MCF 10A (cell line): ENCODE results near the gene CHD9. TPM values are rescaled to one million over a fixed set of nuclear protein-coding genes. Genes with fewer than 3 reads are reported as not detected.

Source experiments
- BruUV-seq: library from RNA; stranded (reverse); fragments of 400-500 nt; replicated peaks from 2 replicates; lab custom pipeline; 2021; lab: Mats Ljungman, UMichigan
- CTCF ChIA-PET: fragments of 300-600 bp; sonication (Branson Sonifier 250); formaldehyde crosslinking; extraction: SDS; loops from one replicate; lab custom pipeline; 2021; ENCODE audit warnings: antibody characterized with exemption, inconsistent platforms; lab: Yijun Ruan, JAX
- POLR2A ChIA-PET: fragments of 300-600, 350-650 bp; sonication (Branson Sonifier 250); formaldehyde crosslinking; extraction: SDS; loops from one replicate; lab custom pipeline; 2020; ENCODE audit warnings: antibody characterized with exemption, inconsistent platforms; lab: Yijun Ruan, JAX
- DNase-seq: peaks from one replicate; pipeline ENCODE4 v3.0.0-alpha.2; 2018; ENCODE audit not compliant: unreplicated experiment
- H3K27ac Mint-ChIP-seq: one replicate; pipeline ENCODE4 v1.8.0; 2022; ENCODE audit warnings: mild to moderate bottlenecking, low read depth, mixed read lengths; ENCODE audit not compliant: unreplicated experiment
- H3K27me3 Mint-ChIP-seq: one replicate; pipeline ENCODE4 v1.8.0; 2022; ENCODE audit warnings: mixed read lengths; ENCODE audit not compliant: insufficient read depth, unreplicated experiment
- H3K36me3 Mint-ChIP-seq: one replicate; pipeline ENCODE4 v1.8.0; 2022; ENCODE audit warnings: mild to moderate bottlenecking, moderate library complexity, mixed read lengths; ENCODE audit not compliant: insufficient read depth, unreplicated experiment
- H3K4me1 Mint-ChIP-seq: one replicate; pipeline ENCODE4 v1.8.0; 2022; ENCODE audit warnings: mixed read lengths; ENCODE audit not compliant: insufficient read depth, unreplicated experiment
- H3K4me3 Mint-ChIP-seq: one replicate; pipeline ENCODE4 v1.8.0; 2022; ENCODE audit warnings: mild to moderate bottlenecking, moderate library complexity, mixed read lengths; ENCODE audit not compliant: unreplicated experiment
- H3K9me3 Mint-ChIP-seq: one replicate; pipeline ENCODE4 v1.8.0; 2022; ENCODE audit warnings: mixed read lengths; ENCODE audit not compliant: unreplicated experiment
- intact Hi-C: fragments of 100-400 bp; cut with micrococcal nuclease; formaldehyde crosslinking; loops from 2 replicates; pipeline ENCODE4 v1.14.1; 2022
- total RNA-seq: library from RNA; stranded (reverse); gene quantifications from 2 replicates; pipeline ENCODE4 v1.2.3, GENCODE V29; 2022
- TF ChIP-seq, protein P1 (sequence below): fragments of 200-600 bp; IDR thresholded peaks from one replicate; pipeline ENCODE4 v1.8.0; 2022; ENCODE audit warnings: antibody characterized with exemption, mild to moderate bottlenecking; ENCODE audit not compliant: unreplicated experiment

CHD9 gene
- total RNA-seq, 1 experiment from 2014 or later, result 62.8 TPM

DNA sequence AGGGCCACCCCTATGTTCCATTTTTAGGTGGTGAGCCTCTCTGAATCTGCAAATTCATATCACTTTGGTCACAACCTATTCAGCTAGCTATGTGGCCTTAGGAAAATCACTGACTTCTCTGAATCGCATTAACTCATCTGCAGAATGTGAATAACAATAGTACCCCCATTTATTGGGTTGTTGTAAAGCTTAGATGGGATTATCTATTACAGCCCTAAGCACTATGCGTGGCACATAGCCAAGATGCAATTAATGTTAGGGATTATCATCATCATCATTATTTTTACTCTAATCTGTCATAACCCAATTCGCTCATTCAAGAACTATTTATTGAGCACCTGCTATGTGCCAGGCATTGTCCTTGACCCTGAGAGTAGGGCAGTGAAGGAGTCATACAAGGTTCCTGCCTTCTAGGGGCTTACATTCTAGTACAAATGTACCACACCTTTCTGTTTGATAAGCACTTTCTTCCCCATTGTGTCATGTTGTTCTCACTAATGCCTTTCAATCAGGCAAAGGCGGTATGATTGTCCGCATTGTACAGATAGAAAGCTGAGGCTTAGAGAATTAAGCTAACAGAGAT lies 38.5 kb downstream of the CHD9 start:
- H3K4me1 Mint-ChIP-seq, result peaks cover 53% of the 10 kb centered on the region

GRCh38 chr16:53094013-53094630 lies 39.3 kb downstream of the CHD9 start:
- Mint-ChIP-seq H3K4me3 (peak overlapping the region; percentile 48), H3K4me1 (peaks cover 60% of the 10 kb centered on the region), H3K27me3 (no peaks in the 10 kb centered on the region), H3K27ac (peak overlapping the region; percentile 91), H3K36me3 (peaks cover 4% of the 10 kb centered on the region), H3K9me3 (no peaks in the 10 kb centered on the region)
- CTCF ChIA-PET, result interaction anchor here (0.6 to 1.0 kb wide), 2 partner anchors 8 to 117 kb away, joined by 4 read pairs; no protein-coding TSS in a partner anchor
- POLR2A ChIA-PET, result interaction anchor here (0.7 to 2.3 kb wide), 3 partner anchors 13 to 39 kb away, joined by 3 to 15 read pairs (median 7); partner anchors contain the start of gene CHD9
- DNase-seq, result peak; percentile 83
- intact Hi-C loops, result loop anchor here (1.0 kb wide), 1 partner anchor 38 kb away; no protein-coding TSS in a partner anchor
- no TSS peak for BruUV-seq
- TF ChIP-seq, protein P1, sequence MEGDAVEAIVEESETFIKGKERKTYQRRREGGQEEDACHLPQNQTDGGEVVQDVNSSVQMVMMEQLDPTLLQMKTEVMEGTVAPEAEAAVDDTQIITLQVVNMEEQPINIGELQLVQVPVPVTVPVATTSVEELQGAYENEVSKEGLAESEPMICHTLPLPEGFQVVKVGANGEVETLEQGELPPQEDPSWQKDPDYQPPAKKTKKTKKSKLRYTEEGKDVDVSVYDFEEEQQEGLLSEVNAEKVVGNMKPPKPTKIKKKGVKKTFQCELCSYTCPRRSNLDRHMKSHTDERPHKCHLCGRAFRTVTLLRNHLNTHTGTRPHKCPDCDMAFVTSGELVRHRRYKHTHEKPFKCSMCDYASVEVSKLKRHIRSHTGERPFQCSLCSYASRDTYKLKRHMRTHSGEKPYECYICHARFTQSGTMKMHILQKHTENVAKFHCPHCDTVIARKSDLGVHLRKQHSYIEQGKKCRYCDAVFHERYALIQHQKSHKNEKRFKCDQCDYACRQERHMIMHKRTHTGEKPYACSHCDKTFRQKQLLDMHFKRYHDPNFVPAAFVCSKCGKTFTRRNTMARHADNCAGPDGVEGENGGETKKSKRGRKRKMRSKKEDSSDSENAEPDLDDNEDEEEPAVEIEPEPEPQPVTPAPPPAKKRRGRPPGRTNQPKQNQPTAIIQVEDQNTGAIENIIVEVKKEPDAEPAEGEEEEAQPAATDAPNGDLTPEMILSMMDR, result no peak

More for the DNA sequence above, 38.5 kb downstream of the CHD9 start:
- no peaks in the 10 kb centered on the region for H3K27me3 Mint-ChIP-seq
- intact Hi-C loops, result no loop called here
- TF ChIP-seq, protein P1, result no peak
- no TSS peak for BruUV-seq
- ChIA-PET CTCF (interaction anchor here (0.6 to 1.7 kb wide), 3 partner anchors 8 to 116 kb away, joined by 4 read pairs; no protein-coding TSS in a partner anchor), POLR2A (interaction anchor here (1.3 to 1.6 kb wide), 3 partner anchors 10 to 12 kb away, joined by 3 to 7 read pairs (median 7); no protein-coding TSS in a partner anchor)
- H3K27ac Mint-ChIP-seq, result peak overlapping the region; percentile 91
- no peak for DNase-seq
- H3K36me3 Mint-ChIP-seq, result peaks cover 6% of the 10 kb centered on the region
- H3K9me3 Mint-ChIP-seq, result no peaks in the 10 kb centered on the region
- no peak overlapping the region for H3K4me3 Mint-ChIP-seq

GRCh38 chr16:53097190-53097589 lies 42.4 kb downstream of the CHD9 start:
- POLR2A ChIA-PET, result interaction anchor here (2.9 kb wide), 1 partner anchor 42 kb away, joined by 61 read pairs; the partner anchor contains the start of gene CHD9
- BruUV-seq, result no TSS peak
- H3K9me3 Mint-ChIP-seq, result no peaks in the 10 kb centered on the region
- intact Hi-C loops, result no loop called here
- H3K4me3 Mint-ChIP-seq, result no peak overlapping the region
- no peak for DNase-seq
- H3K27me3 Mint-ChIP-seq, result no peaks in the 10 kb centered on the region
- CTCF ChIA-PET, result interaction anchor here (0.7 to 3.4 kb wide), 4 partner anchors 11 to 158 kb away, joined by 3 to 22 read pairs (median 6); partner anchors contain the start of gene CHD9
- peaks cover 23% of the 10 kb centered on the region for H3K36me3 Mint-ChIP-seq
- TF ChIP-seq, protein P1, result no peak
- peaks cover 44% of the 10 kb centered on the region for H3K4me1 Mint-ChIP-seq
- H3K27ac Mint-ChIP-seq, result peak overlapping the region; percentile 33
